IMR-90 (cell line): ENCODE measurements around the gene SGMS1. TPM values are rescaled to one million over a fixed set of nuclear protein-coding genes. Genes with fewer than 3 reads are reported as not detected.

Experiments
- ATAC-seq: fragments of 200-7000 bp; cut with Tn5 transposase; 2 replicates; pipeline ENCODE4 v1.9.1; 2020; ENCODE audit warnings: low read depth, mild to moderate bottlenecking, moderate library complexity
- BruUV-seq: library from RNA; stranded (reverse); fragments of 400-500 nt; replicated peaks from 2 replicates; lab custom pipeline; 2021; lab: Mats Ljungman, UMichigan
- CTCF ChIA-PET: fragments of 300-600 bp; formaldehyde crosslinking; extraction: SDS; loops from one replicate; lab custom pipeline; 2021; ENCODE audit warnings: antibody characterized with exemption; lab: Yijun Ruan, JAX
- POLR2A ChIA-PET: fragments of 300-600 bp; sonication (Branson Sonifier 250); formaldehyde crosslinking; loops from one replicate; lab custom pipeline; 2022; ENCODE audit warnings: antibody characterized with exemption; ENCODE audit not compliant: unreplicated experiment; lab: Charles Lee
- DNase-seq: peaks from one replicate; pipeline ENCODE4 v3.0.0; 2013
- H2AFZ ChIP-seq: replicated peaks from 2 replicates; pipeline ENCODE3; 2013; ENCODE audit warnings: low read length, mild to moderate bottlenecking; ENCODE audit not compliant: poor library complexity
- H2AK5ac ChIP-seq: 2 replicates; pipeline ENCODE4 v1.6.1; 2013; ENCODE audit warnings: low read depth, low read length, inconsistent platforms
- H2AK9ac ChIP-seq: replicated peaks from 2 replicates; pipeline ENCODE3; 2013; ENCODE audit warnings: mild to moderate bottlenecking, low read depth, low read length, moderate library complexity; ENCODE audit not compliant: poor library complexity
- H2BK120ac ChIP-seq: 2 replicates; pipeline ENCODE4 v1.6.1; 2013; ENCODE audit warnings: low read depth, low read length, inconsistent platforms
- H2BK15ac ChIP-seq: 3 replicates; pipeline ENCODE4 v1.6.1; 2013; ENCODE audit warnings: low read depth, low read length, inconsistent platforms
- H2BK20ac ChIP-seq: 2 replicates; pipeline ENCODE4 v1.6.1; 2013; ENCODE audit warnings: low read depth, mild to moderate bottlenecking, inconsistent platforms, low read length, moderate library complexity
- H2BK5ac ChIP-seq: 2 replicates; pipeline ENCODE4 v1.6.1; 2013; ENCODE audit warnings: mild to moderate bottlenecking, low read depth, low read length, inconsistent platforms; ENCODE audit not compliant: poor library complexity, severe bottlenecking
- H3K14ac ChIP-seq: replicated peaks from 2 replicates; pipeline ENCODE4 v1.6.1; 2013; ENCODE audit warnings: low read depth, low read length, inconsistent platforms
- H3K18ac ChIP-seq: 2 replicates; pipeline ENCODE4 v1.6.1; 2013; ENCODE audit warnings: low read depth, low read length, control low read depth
- H3K23ac ChIP-seq: 2 replicates; pipeline ENCODE4 v1.6.1; 2013; ENCODE audit warnings: low read depth, low read length, inconsistent platforms
- H3K27ac ChIP-seq: 2 replicates; pipeline ENCODE4 v1.5.1; 2013; ENCODE audit warnings: mild to moderate bottlenecking, control low read depth, low read length; ENCODE audit not compliant: insufficient read depth
- H3K27me3 ChIP-seq: 2 replicates; pipeline ENCODE4 v1.6.1; 2013; ENCODE audit warnings: low read length; ENCODE audit not compliant: control insufficient read depth, insufficient read depth
- H3K36me3 ChIP-seq: 2 replicates; pipeline ENCODE4 v1.6.1; 2013; ENCODE audit warnings: low read length, mixed read lengths; ENCODE audit not compliant: control insufficient read depth, insufficient read depth
- H3K4ac ChIP-seq: 2 replicates; pipeline ENCODE4 v1.6.1; 2013; ENCODE audit warnings: low read depth, low read length, inconsistent platforms
- H3K4me1 ChIP-seq: 2 replicates; pipeline ENCODE4 v1.6.1; 2013; ENCODE audit warnings: low read length, mixed read lengths; ENCODE audit not compliant: control insufficient read depth, insufficient read depth
- H3K4me2 ChIP-seq: 2 replicates; pipeline ENCODE4 v1.6.1; 2013; ENCODE audit warnings: low read depth, mild to moderate bottlenecking, control low read depth, low read length, moderate library complexity
- H3K4me3 ChIP-seq: 2 replicates; pipeline ENCODE4 v1.5.1; 2013; ENCODE audit warnings: low read depth, mild to moderate bottlenecking, control low read depth, low read length, moderate library complexity; ENCODE audit not compliant: insufficient read depth
- H3K56ac ChIP-seq: 2 replicates; pipeline ENCODE4 v1.6.1; 2013; ENCODE audit warnings: low read length, inconsistent platforms; ENCODE audit not compliant: insufficient read depth; ENCODE audit errors: extremely low read depth
- H3K79me1 ChIP-seq, 2 experiments: 2 replicates each; pipeline ENCODE4 v1.6.1; 2013; ENCODE audit warnings: low read length in 2 of 2, inconsistent platforms in 1 of 2, low read depth in 1 of 2
- H3K9ac ChIP-seq: 2 replicates; pipeline ENCODE4 v1.6.1; 2013; ENCODE audit warnings: low read depth, low read length, control low read depth
- H3K9me1 ChIP-seq: 2 replicates; pipeline ENCODE4 v1.6.1; 2013; ENCODE audit warnings: low read length, inconsistent platforms; ENCODE audit not compliant: insufficient read depth
- H3K9me3 ChIP-seq: 2 replicates; pipeline ENCODE4 v1.6.1; 2013; ENCODE audit warnings: low read length; ENCODE audit not compliant: control insufficient read depth, insufficient read depth
- H4K20me1 ChIP-seq: 2 replicates; pipeline ENCODE4 v1.6.1; 2013; ENCODE audit warnings: low read length, inconsistent platforms; ENCODE audit not compliant: insufficient read depth
- H4K5ac ChIP-seq: 2 replicates; pipeline ENCODE4 v1.6.1; 2013; ENCODE audit warnings: mild to moderate bottlenecking, low read depth, low read length, control low read depth
- H4K8ac ChIP-seq, 2 experiments: 2 replicates each; pipeline ENCODE4 v1.6.1; 2013; ENCODE audit warnings: low read depth in 2 of 2, low read length in 2 of 2, control low read depth in 1 of 2, inconsistent platforms in 1 of 2
- H4K91ac ChIP-seq: 2 replicates; pipeline ENCODE4 v1.6.1; 2013; ENCODE audit warnings: low read depth, low read length, inconsistent platforms; ENCODE audit not compliant: insufficient read depth
- BHLHE40 ChIP-seq: fragments of 150-350 bp; IDR thresholded peaks from 2 replicates; pipeline ENCODE4 v1.6.1; 2016; ENCODE audit warnings: mild to moderate bottlenecking, low read depth, low read length
- CEBPB ChIP-seq: IDR thresholded peaks from 2 replicates; pipeline ENCODE4 v1.6.1; 2012; ENCODE audit warnings: low read depth, low read length, improper control_type of control experiment
- CHD1 ChIP-seq: IDR thresholded peaks from 2 replicates; pipeline ENCODE4 v1.6.1; 2012; ENCODE audit warnings: low read depth, low read length, improper control_type of control experiment
- FOS ChIP-seq: fragments of 150-350 bp; IDR thresholded peaks from 2 replicates; pipeline ENCODE4 v1.6.1; 2016; ENCODE audit warnings: low read depth, low read length
- MAFK ChIP-seq: IDR thresholded peaks from 2 replicates; pipeline ENCODE4 v1.6.1; 2012; ENCODE audit warnings: low read depth, low read length, improper control_type of control experiment
- MAZ ChIP-seq: IDR thresholded peaks from 2 replicates; pipeline ENCODE4 v1.6.1; 2012; ENCODE audit warnings: low read depth, mild to moderate bottlenecking, low read length, improper control_type of control experiment, moderate library complexity, borderline replicate concordance
- MXI1 ChIP-seq: IDR thresholded peaks from 2 replicates; pipeline ENCODE4 v1.6.1; 2012; ENCODE audit warnings: low read depth, mild to moderate bottlenecking, low read length, moderate library complexity, borderline replicate concordance
- NFE2L2 ChIP-seq: fragments of 150-350 bp; IDR thresholded peaks from 2 replicates; pipeline ENCODE4 v1.6.1; 2016; ENCODE audit warnings: low read depth, mild to moderate bottlenecking, low read length
- POLR2A ChIP-seq: IDR thresholded peaks from 2 replicates; pipeline ENCODE4 v1.6.1; 2012; ENCODE audit warnings: mild to moderate bottlenecking, low read depth, low read length
- RAD21 ChIP-seq: IDR thresholded peaks from 2 replicates; pipeline ENCODE4 v1.6.1; 2012; ENCODE audit warnings: low read length, improper control_type of control experiment
- RCOR1 ChIP-seq: IDR thresholded peaks from 2 replicates; pipeline ENCODE4 v1.6.1; 2012; ENCODE audit warnings: mild to moderate bottlenecking, low read length, improper control_type of control experiment; ENCODE audit not compliant: insufficient replicate concordance
- RFX5 ChIP-seq: IDR thresholded peaks from 2 replicates; pipeline ENCODE4 v1.8.0; 2012; ENCODE audit warnings: low read depth, mild to moderate bottlenecking, low read length, moderate library complexity
- SMC3 ChIP-seq: fragments of 150-350 bp; IDR thresholded peaks from 2 replicates; pipeline ENCODE4 v1.6.1; 2016; ENCODE audit warnings: low read depth, mild to moderate bottlenecking, antibody characterized with exemption, low read length, moderate library complexity
- WGBS, 2 experiments: methylation state at CpG; one replicate each; pipeline versions ENCODE4 v1.1.5 to v1.1.7; 2013; ENCODE audit warnings: missing lambda C conversion rate in 2 of 2; ENCODE audit not compliant: insufficient read length in 1 of 2; ENCODE audit errors: extremely low coverage in 2 of 2; 5-methylcytosine and 5-hydroxymethylcytosine counted together
- dilution Hi-C: fragments of 300-500 bp; cut with HindIII; formaldehyde crosslinking; loops from one replicate; pipeline ENCODE4 v1.14.3; 2018; ENCODE audit warnings: low sequenced_read_pairs; ENCODE audit not compliant: unreplicated experiment
- in situ Hi-C: fragments of 300-500 bp; cut with MboI; formaldehyde crosslinking; loops from 3 replicates; pipeline ENCODE4 v1.14.3; 2019; ENCODE audit warnings: low sequenced_read_pairs, inconsistent platforms, mixed read lengths
- intact Hi-C: fragments of 100-400 bp; cut with micrococcal nuclease; formaldehyde crosslinking; loops from 2 replicates; pipeline ENCODE4 v1.10.0; 2022
- polyA plus RNA-seq, 3 experiments: library from polyadenylated mRNA; depleted of rRNA; stranded (reverse); fragments of >200 nt; gene quantifications; 2 replicates each; pipeline ENCODE4 v1.2.3, GENCODE V29; 2012; ENCODE audit warnings: low replicate concordance in 1 of 3
- total RNA-seq: library from RNA; depleted of rRNA; stranded (reverse); fragments of >200 nt; gene quantifications from 2 replicates; pipeline ENCODE4 v1.2.3, GENCODE V29; 2012
- TF ChIP-seq, protein P1 (sequence below): fragments of 150-350 bp; IDR thresholded peaks from 2 replicates; pipeline ENCODE4 v1.6.1; 2016; ENCODE audit warnings: low read depth, mild to moderate bottlenecking, low read length, moderate library complexity, borderline replicate concordance
- TF ChIP-seq, protein P2 (sequence below): conservative IDR thresholded peaks from 2 replicates; pipeline ENCODE4 v1.5.1; 2012; ENCODE audit warnings: mild to moderate bottlenecking, low read depth, low read length, improper control_type of control experiment
- TF ChIP-seq, protein P3 (sequence below): fragments of 150-350 bp; IDR thresholded peaks from 2 replicates; pipeline ENCODE4 v1.6.1; 2017; ENCODE audit warnings: mild to moderate bottlenecking, antibody characterized with exemption, low read length, low read depth

The SGMS1 gene
- total and polyA plus RNA-seq, 2 of the 4 experiments (the other 2 are of a cell fraction), result 9.8 to 30.8 TPM

DNA sequence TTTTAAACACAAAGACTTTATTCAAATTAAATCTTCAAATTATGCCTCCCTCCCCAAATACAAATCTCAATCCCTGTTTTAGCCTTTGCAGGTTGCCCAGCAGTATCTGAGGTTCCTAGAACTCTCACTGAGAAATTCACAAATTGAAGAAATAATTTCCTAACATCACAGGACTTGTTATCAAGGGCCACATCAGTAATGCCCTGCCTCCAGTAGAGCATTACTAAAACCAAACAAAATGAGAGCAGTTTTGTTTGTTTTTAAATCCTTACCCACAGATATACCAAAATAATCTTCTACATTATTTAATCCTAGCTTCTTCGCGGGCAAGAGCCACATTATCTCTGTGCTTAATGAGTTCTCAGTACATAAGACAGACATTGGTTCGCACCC lies 152.2 kb downstream of the SGMS1 start:
- TF ChIP-seq, protein P1, sequence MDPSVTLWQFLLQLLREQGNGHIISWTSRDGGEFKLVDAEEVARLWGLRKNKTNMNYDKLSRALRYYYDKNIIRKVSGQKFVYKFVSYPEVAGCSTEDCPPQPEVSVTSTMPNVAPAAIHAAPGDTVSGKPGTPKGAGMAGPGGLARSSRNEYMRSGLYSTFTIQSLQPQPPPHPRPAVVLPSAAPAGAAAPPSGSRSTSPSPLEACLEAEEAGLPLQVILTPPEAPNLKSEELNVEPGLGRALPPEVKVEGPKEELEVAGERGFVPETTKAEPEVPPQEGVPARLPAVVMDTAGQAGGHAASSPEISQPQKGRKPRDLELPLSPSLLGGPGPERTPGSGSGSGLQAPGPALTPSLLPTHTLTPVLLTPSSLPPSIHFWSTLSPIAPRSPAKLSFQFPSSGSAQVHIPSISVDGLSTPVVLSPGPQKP, result no peak
- TF ChIP-seq BHLHE40 (no peak), FOS (no peak), MXI1 (no peak), NFE2L2 (no peak), MAZ (no peak), RFX5 (no peak), CEBPB (no peak), SMC3 (no peak), CHD1 (no peak), RCOR1 (no peak), RAD21 (no peak), MAFK (no peak), POLR2A (no peak)
- TF ChIP-seq, protein P2, sequence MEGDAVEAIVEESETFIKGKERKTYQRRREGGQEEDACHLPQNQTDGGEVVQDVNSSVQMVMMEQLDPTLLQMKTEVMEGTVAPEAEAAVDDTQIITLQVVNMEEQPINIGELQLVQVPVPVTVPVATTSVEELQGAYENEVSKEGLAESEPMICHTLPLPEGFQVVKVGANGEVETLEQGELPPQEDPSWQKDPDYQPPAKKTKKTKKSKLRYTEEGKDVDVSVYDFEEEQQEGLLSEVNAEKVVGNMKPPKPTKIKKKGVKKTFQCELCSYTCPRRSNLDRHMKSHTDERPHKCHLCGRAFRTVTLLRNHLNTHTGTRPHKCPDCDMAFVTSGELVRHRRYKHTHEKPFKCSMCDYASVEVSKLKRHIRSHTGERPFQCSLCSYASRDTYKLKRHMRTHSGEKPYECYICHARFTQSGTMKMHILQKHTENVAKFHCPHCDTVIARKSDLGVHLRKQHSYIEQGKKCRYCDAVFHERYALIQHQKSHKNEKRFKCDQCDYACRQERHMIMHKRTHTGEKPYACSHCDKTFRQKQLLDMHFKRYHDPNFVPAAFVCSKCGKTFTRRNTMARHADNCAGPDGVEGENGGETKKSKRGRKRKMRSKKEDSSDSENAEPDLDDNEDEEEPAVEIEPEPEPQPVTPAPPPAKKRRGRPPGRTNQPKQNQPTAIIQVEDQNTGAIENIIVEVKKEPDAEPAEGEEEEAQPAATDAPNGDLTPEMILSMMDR, result no peak
- TF ChIP-seq, protein P3, sequence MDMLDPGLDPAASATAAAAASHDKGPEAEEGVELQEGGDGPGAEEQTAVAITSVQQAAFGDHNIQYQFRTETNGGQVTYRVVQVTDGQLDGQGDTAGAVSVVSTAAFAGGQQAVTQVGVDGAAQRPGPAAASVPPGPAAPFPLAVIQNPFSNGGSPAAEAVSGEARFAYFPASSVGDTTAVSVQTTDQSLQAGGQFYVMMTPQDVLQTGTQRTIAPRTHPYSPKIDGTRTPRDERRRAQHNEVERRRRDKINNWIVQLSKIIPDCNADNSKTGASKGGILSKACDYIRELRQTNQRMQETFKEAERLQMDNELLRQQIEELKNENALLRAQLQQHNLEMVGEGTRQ, result no peak
- no CpG with 5 or more reads among the region's 3 CpGs for WGBS, 2 experiments
- CTCF ChIA-PET, result no interaction called here

More for the DNA sequence above, 152.2 kb downstream of the SGMS1 start:
- no peak overlapping the region for H3K14ac ChIP-seq
- in situ Hi-C loops, result no loop called here
- no peak overlapping the region for H4K8ac ChIP-seq
- no peak overlapping the region for H4K91ac ChIP-seq
- H3K27me3 ChIP-seq, result no peaks in the 10 kb centered on the region
- no peak overlapping the region for H3K9ac ChIP-seq
- no peak overlapping the region for H3K18ac ChIP-seq
- H3K56ac ChIP-seq, result no peak overlapping the region
- H3K79me1 ChIP-seq, result peaks cover 4 to 16% of the 10 kb centered on the region in 2 experiments; a peak in 3 of 4 replicates
- peaks cover 9% of the 10 kb centered on the region for H3K4me1 ChIP-seq
- no peak overlapping the region for H2BK15ac ChIP-seq
- no peak for DNase-seq
- no peaks in the 10 kb centered on the region for H3K9me3 ChIP-seq
- intact Hi-C loops, result no loop called here
- dilution Hi-C loops, result no loop called here
- no peak overlapping the region for H2BK120ac ChIP-seq
- no peak overlapping the region for H2BK20ac ChIP-seq
- no peak overlapping the region for H2AK5ac ChIP-seq
- H3K4me2 ChIP-seq, result no peak overlapping the region
- BruUV-seq, result no TSS peak
- ATAC-seq, result no peak
- no peaks in the 10 kb centered on the region for H3K9me1 ChIP-seq
- no peak overlapping the region for H3K4me3 ChIP-seq
- H3K4ac ChIP-seq, result no peak overlapping the region
- H3K27ac ChIP-seq, result no peak overlapping the region
- H2BK5ac ChIP-seq, result no peak overlapping the region
- no peak overlapping the region for H3K23ac ChIP-seq
- no peak overlapping the region for H2AFZ ChIP-seq
- H4K20me1 ChIP-seq, result no peaks in the 10 kb centered on the region
- POLR2A ChIA-PET, result no interaction called here
- H4K5ac ChIP-seq, result no peak overlapping the region
- H3K36me3 ChIP-seq, result no peaks in the 10 kb centered on the region
- no peak overlapping the region for H2AK9ac ChIP-seq
